Measurements from ENCODE around the gene RABEP1.

RABEP1 gene

GRCh38 chr17:5362162-5362811, 80.2 kb downstream of the RABEP1 start:
- DNase-seq (ENCODE audit: low read depth, low spot score): no peak

- DNase-seq (ENCODE audit: low read depth, low spot score): no peak
These were observed 82.1 kb downstream of the RABEP1 start for GRCh38 chr17:5364156-5364555.

GRCh38 chr17:5364696-5365095, 82.6 kb downstream of the RABEP1 start:
- DNase-seq (ENCODE audit: low read depth, low spot score): no peak

- no peak for DNase-seq (ENCODE audit: low read depth, low spot score)
These were observed 83.7 kb downstream of the RABEP1 start for GRCh38 chr17:5365831-5366230.

GRCh38 chr17:5370411-5370810, 88.3 kb downstream of the RABEP1 start:
- DNase-seq (ENCODE audit: low read depth, low spot score): no peak

- DNase-seq (ENCODE audit: low read depth, low spot score): no peak
These were observed 91.0 kb downstream of the RABEP1 start for GRCh38 chr17:5373112-5373511.

GRCh38 chr17:5378566-5379207, 96.6 kb downstream of the RABEP1 start:
- no peak for DNase-seq (ENCODE audit: low read depth, low spot score)

GRCh38 chr17:5379351-5380107, 97.4 kb downstream of the RABEP1 start:
- DNase-seq (ENCODE audit: low read depth, low spot score): no peak

- DNase-seq (ENCODE audit: low read depth, low spot score): no peak
These were observed 98.5 kb downstream of the RABEP1 start for GRCh38 chr17:5380491-5381135.

- DNase-seq (ENCODE audit: low read depth, low spot score): no peak
These were observed 99.5 kb downstream of the RABEP1 start for GRCh38 chr17:5381542-5381941.

- no peak for DNase-seq (ENCODE audit: low read depth, low spot score)
These were observed 109.6 kb downstream of the RABEP1 start for GRCh38 chr17:5391678-5392077.

GRCh38 chr17:5396612-5397011, 114.5 kb downstream of the RABEP1 start:
- no peak for DNase-seq (ENCODE audit: low read depth, low spot score)

GRCh38 chr17:5399767-5400166, 117.7 kb downstream of the RABEP1 start:
- no peak for DNase-seq (ENCODE audit: low read depth, low spot score)

GRCh38 chr17:5405400-5405799, 123.3 kb downstream of the RABEP1 start:
- no peak for DNase-seq (ENCODE audit: low read depth, low spot score)

GRCh38 chr17:5408186-5408585, 126.1 kb downstream of the RABEP1 start:
- no peak for DNase-seq (ENCODE audit: low read depth, low spot score)

GRCh38 chr17:5410594-5411272, 128.6 kb downstream of the RABEP1 start:
- no peak for DNase-seq (ENCODE audit: low read depth, low spot score)

GRCh38 chr17:5413682-5414081, 131.6 kb downstream of the RABEP1 start:
- DNase-seq (ENCODE audit: low read depth, low spot score): no peak

GRCh38 chr17:5416901-5417300, 134.8 kb downstream of the RABEP1 start:
- DNase-seq (ENCODE audit: low read depth, low spot score): no peak

GRCh38 chr17:5418858-5419355, 136.8 kb downstream of the RABEP1 start:
- DNase-seq (ENCODE audit: low read depth, low spot score): no peak

GRCh38 chr17:5419356-5419958, 137.4 kb downstream of the RABEP1 start, which contains the start of gene NUP88:
NUP88 (minus strand) TSS chr17:5419662; CDS start chr17:5419650, 12 bp downstream.
- peak; percentile 90 for DNase-seq (ENCODE audit: low read depth, low spot score)

Measured in iPS DF 19.7 (cell line).